OCI-M1 (cell line): ENCODE measurements around the gene WDR91.

Experiments used
- DNase-seq: peaks from one replicate; lab custom pipeline; 2025; lab: John Stamatoyannopoulos, UW

WDR91 gene

GRCh38 chr7:135160098-135160857 lies 51.0 kb downstream of the WDR91 start:
- peak; percentile 80 for DNase-seq

- peak; percentile 34 for DNase-seq
Measured at GRCh38 chr7:135159359-135160085, 51.8 kb downstream of the WDR91 start.

GRCh38 chr7:135158874-135159273 lies 52.5 kb downstream of the WDR91 start:
- DNase-seq: no peak

- DNase-seq: no peak
Measured at GRCh38 chr7:135158141-135158655, 53.1 kb downstream of the WDR91 start.

DNA sequence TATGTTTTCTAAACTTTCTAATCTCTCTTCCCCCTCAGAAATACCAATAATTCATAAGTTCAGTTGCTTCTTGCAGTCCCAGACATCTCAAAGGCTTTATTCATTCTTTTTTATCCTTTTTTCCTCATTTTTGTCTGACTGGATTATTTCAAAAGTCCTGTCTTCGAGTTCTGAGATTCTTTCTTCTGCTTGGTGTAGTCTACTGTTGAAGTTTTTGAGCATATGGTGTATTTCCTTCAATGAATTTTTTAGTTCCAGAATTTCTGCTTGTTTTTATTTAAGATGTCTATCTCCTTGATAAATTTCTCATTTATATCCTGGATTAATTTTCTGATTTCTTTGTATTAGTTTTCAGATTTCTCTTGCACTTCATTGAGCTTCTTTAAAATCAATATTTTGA lies 55.0 kb downstream of the WDR91 start:
- DNase-seq: no peak

DNA sequence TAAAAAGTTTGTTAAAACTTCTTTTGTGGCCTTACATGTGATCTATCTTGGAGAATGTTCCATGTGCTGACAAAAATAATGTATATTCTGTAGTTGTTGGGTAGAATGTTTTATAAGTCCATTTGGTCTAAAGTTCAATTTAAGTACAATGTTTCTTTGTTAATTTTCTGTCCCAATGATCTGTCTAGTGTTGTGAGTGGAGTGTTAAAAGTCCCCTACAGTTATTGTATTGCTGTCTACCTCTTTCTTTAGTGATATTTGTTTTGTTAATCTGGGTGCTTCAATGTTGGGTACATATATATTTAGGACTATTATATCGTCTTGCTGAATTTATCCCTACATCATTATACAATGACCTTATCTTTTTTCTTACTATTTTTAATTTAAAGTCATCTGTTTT lies 56.6 kb downstream of the WDR91 start:
- DNase-seq: no peak

DNA sequence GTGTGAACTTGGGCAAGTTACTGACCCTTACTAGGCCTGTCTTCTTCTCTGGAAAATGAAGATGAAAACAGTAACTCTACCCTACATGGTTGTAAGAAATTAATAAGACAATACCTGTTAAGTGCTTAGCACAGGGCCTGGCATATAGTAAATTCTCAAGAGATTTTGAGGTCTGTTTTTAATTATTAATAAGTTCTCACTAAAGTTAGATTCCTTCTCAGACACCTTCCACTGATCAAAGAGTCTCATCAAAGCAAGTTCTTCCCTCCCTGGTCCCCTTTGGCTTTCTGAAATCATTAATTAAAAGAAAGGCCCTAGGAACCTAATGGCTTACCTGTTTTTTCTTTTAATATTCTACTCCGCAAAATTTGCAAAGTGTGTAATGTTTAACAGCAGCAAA lies 58.9 kb downstream of the WDR91 start:
- DNase-seq: no peak

DNA sequence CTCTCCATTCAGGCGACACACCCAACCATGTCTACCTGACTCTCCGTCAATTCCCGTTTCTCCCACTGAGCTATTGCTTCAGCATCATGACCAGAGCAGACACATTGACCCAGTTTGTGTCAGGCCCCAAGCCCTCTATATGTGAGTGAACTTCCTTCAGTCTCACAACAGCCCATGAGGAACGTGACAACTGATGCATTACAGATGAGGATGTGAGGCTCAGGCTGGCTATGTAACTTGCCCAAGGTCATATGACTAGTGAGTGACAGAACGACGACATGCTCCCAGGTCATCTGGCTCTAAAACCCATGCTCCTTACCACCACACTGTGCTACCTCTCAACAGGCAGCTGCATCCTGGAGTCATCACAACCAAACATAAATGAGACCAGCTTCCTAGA lies 59.8 kb downstream of the WDR91 start:
- no peak for DNase-seq

DNA sequence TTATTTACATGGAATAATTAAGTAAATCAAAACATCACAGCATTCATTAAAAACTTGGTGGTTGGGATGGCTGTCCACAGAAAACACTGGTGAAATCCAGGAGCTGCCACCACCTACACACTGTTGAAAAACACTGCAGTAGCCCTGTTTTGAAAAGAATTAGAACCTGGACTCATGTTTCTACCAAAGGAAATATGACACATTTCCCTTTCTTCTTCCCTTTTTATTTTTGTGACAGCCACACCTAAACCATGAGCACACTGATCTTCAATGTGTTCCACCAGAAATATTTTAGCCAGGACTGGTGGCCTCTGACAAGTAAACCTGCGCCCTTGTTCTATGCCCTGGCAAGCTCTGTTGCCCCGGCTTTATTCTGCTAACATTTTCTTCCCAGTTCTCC lies 60.2 kb downstream of the WDR91 start:
- DNase-seq: no peak

DNA sequence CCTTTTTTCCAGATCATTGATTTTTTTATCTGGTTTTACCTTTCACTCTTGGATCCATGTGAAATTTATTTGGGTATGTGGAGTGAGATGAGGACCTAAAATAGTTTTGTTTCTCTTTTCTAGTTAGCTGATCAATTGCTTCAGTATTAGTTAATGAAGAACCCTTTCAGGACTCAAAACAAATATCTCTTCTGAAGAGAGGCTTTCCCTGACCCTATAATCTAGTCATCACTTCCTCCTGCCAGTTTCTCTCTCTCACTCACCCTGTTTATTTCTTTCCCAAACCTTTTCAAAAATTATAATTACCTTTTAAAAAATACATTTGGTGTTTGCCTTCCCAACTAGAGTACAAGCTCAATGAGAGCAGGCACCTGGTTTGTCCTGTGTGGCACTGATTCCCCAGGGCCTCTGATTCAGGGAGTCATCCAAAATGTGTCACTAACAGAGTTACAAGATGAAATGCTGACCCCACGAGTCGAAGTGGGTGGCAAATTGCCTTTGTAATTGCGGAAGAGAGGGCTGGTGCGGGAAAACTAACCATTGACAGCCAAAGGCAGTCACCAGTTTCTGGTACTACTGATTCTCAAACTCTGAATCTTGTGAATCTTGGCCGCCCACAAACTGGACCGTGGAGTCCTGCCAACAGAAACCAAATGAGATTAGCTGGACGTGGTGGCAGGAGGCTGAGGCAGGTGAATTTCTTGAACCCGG lies 61.1 kb downstream of the WDR91 start:
- DNase-seq: no peak

GRCh38 chr7:135147899-135148721 lies 63.2 kb downstream of the WDR91 start, which contains the start of gene TMEM140:
Gene TMEM140 (plus strand): TSS chr7:135148072. CDS start chr7:135164442, 16,370 bp downstream.
- peak; percentile 85 for DNase-seq

DNA sequence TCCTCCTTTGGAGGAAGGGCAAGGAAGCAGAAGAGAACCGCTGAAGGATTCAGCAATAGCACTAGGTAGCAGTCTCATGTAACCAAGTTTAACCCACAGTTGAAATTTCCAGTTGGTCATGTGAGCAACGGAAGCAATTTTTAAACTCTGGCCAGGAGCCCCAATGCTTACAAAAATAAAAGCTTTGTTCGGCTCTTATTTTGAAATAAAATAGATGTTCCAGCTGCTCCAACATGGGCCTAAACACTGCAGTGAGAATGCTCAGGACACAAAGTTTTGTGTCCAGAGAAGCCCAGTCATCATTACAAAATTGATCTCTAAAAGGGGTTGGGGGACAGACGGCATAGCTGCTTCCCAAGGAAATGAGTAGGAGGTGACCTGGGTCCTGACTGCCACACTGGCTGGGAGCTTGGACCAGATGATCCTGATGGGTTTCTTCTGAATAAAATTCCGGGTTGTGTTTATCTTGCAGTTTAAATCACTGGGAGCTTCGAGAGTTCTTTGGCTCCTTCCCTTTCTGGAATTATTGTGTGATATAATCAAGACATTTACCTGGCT lies 63.9 kb downstream of the WDR91 start:
- peak; percentile 60 for DNase-seq

- no peak for DNase-seq
Measured at GRCh38 chr7:135143885-135144668, 67.2 kb downstream of the WDR91 start.
